BE2C (cell line): Measurements from ENCODE around the gene TCEAL2.

Experiments
- DNase-seq: peaks from one replicate; pipeline ENCODE4 v3.0.0-alpha.2; 2020
- H3K27me3 ChIP-seq: fragments of 250-450 bp; sonication (Bioruptor Pico); 2 replicates; pipeline ENCODE4 v1.5.1; 2020; ENCODE audit warnings: mild to moderate bottlenecking
- H3K36me3 ChIP-seq: fragments of 250-450 bp; sonication (Bioruptor Pico); 2 replicates; pipeline ENCODE4 v1.5.1; 2020; ENCODE audit warnings: mild to moderate bottlenecking
- H3K4me1 ChIP-seq: fragments of 250-450 bp; sonication (Bioruptor Pico); 2 replicates; pipeline ENCODE4 v1.5.1; 2020
- H3K4me3 ChIP-seq: 2 replicates; pipeline ENCODE4 v1.5.1; 2011; ENCODE audit warnings: low read depth, low read length
- H3K9me3 ChIP-seq: fragments of 250-450 bp; sonication (Bioruptor Pico); 2 replicates; pipeline ENCODE4 v1.5.1; 2020
- TF ChIP-seq, protein P1 (sequence below): IDR thresholded peaks from 2 replicates; pipeline ENCODE4 v1.5.1; 2012; ENCODE audit warnings: mild to moderate bottlenecking, low read depth, low read length

The TCEAL2 gene

DNA sequence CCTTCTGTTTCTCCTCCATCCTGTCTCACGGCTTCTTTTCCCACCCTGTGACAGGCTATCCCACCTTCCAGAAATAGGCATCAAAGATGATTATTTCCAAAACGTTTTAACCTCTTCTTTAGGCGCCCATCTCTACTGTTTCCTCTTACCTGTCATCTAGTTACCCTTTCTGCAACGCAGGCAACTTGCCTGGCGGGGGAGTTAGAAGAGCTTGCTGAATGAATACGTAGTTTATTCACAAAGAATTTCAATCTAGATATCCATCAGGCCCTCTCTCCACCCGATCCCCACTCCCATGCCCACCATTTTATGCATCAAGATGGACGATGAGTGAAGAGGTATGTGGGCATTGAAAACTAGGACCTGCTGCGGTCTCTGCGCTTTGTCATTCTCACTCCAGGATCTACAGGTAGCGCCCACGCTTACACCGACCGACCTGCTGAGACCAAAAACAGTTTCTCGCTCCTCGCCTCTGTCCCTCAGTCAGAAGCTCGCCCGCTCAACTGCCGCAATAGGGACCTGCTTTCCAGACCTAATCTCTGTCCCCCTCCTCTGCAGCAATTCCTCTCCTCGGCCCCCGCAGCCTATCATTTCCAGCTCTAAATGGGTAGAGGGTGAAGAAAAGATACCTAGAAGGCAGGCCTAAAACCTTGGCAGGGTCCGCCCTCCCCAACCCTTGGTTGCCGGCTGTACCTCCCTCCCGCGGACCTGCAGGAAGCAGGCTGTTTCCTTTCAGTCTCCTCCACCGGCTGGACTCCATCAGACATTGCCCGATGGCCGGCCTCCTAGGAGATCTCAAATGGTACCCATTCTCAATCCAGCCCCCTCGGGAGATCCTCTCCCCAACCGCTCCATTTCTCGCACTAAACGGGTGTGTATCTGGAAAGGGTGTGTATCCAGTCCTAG, 29.7 kb downstream of the TCEAL2 start:
- no peak for DNase-seq
- TF ChIP-seq, protein P1, sequence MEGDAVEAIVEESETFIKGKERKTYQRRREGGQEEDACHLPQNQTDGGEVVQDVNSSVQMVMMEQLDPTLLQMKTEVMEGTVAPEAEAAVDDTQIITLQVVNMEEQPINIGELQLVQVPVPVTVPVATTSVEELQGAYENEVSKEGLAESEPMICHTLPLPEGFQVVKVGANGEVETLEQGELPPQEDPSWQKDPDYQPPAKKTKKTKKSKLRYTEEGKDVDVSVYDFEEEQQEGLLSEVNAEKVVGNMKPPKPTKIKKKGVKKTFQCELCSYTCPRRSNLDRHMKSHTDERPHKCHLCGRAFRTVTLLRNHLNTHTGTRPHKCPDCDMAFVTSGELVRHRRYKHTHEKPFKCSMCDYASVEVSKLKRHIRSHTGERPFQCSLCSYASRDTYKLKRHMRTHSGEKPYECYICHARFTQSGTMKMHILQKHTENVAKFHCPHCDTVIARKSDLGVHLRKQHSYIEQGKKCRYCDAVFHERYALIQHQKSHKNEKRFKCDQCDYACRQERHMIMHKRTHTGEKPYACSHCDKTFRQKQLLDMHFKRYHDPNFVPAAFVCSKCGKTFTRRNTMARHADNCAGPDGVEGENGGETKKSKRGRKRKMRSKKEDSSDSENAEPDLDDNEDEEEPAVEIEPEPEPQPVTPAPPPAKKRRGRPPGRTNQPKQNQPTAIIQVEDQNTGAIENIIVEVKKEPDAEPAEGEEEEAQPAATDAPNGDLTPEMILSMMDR, result no peak
- Histone ChIP-seq H3K4me1 (no peaks in the 10 kb centered on the region), H3K36me3 (no peaks in the 10 kb centered on the region), H3K4me3 (peak overlapping the region; percentile 20; the same call in 1 of the 2 replicates), H3K9me3 (no peaks in the 10 kb centered on the region), H3K27me3 (no peaks in the 10 kb centered on the region)

DNA sequence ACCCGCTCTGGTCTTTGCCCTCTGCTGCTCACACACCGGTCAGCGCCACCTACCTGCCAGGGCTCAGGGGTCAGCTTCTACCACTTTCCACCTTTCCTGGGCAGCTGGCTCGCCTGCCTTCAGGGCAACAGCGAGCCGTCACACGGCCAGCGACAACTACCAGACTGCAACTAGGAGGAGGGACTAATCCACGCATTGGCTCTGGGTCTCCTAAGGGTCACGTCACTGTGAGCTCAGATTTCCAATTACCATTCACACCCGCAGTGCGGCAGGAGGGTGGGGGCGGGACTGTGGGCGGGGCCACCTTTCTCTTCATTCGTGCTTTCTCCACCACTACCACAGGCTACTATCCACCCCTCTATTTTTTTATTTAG, 30.3 kb downstream of the TCEAL2 start, which contains the start of gene BEX5:
BEX5 (minus strand) TSS at position 172 of the 374 bp plus-strand sequence. CDS start 1,712 bp downstream, outside the sequence.
- Histone ChIP-seq H3K9me3 (no peaks in the 10 kb centered on the region), H3K4me1 (no peaks in the 10 kb centered on the region), H3K27me3 (no peaks in the 10 kb centered on the region), H3K36me3 (no peaks in the 10 kb centered on the region), H3K4me3 (peak within 1 kb of the TSS; percentile 20; the same call in 1 of the 2 replicates)
- DNase-seq, result peak; percentile 21
- TF ChIP-seq, protein P1, result no peak
